Right atrium auricular region (tissue), 2 donors: ENCODE measurements around the gene ZNF521. TPM values are rescaled to one million over a fixed set of nuclear protein-coding genes. Genes with fewer than 3 reads are reported as not detected.

Experiments
- DNase-seq: peaks from one replicate; pipeline ENCODE4 v3.0.0-alpha.2; 2019; ENCODE audit warnings: low spot score
- H3K27ac ChIP-seq, 2 donors: fragments of 200-600 bp; sonication (generic); 1 replicate in 1 of 2; 2 replicates in 1 of 2; pipeline ENCODE4 v1.5.1; 2016 to 2019
- H3K27me3 ChIP-seq, 2 donors: fragments of 200-600 bp; sonication (generic); one replicate each; pipeline versions ENCODE4 v1.5.1 to v1.6.0; 2017 to 2019
- H3K36me3 ChIP-seq: fragments of 200-600 bp; sonication (generic); one replicate; pipeline ENCODE4 v1.5.1; 2016
- H3K4me1 ChIP-seq, 2 donors: fragments of 200-600 bp; sonication (generic); one replicate each; pipeline versions ENCODE4 v1.5.1 to v1.6.0; 2017 to 2019
- H3K4me3 ChIP-seq, 2 donors: fragments of 200-600 bp; sonication (generic); 1 replicate in 1 of 2; 2 replicates in 1 of 2; pipeline ENCODE4 v1.5.1; 2017 to 2019; ENCODE audit warnings: mild to moderate bottlenecking in 1 of 2, moderate library complexity in 1 of 2
- H3K9me3 ChIP-seq, 2 donors: fragments of 200-600 bp; sonication (generic); one replicate each; pipeline ENCODE4 v1.5.1; 2019
- CTCF ChIP-seq, 2 donors: fragments of 200-600 bp; sonication (generic); IDR thresholded peaks; one replicate each; pipeline ENCODE4 v1.5.1; 2019; ENCODE audit warnings: antibody characterized with exemption in 2 of 2
- total RNA-seq, 2 donors: library from RNA; depleted of rRNA; stranded (reverse); fragments of >200 nt; gene quantifications; one replicate each; pipeline ENCODE4 v1.1.0, GENCODE V29; 2016

Gene ZNF521
- total RNA-seq, 2 donors from 2014 or later: 36.1 to 37.5 TPM

- Histone ChIP-seq H3K36me3 (no peaks in the 10 kb centered on the region), H3K27me3 (no peaks in the 10 kb centered on the region), H3K27ac (peak overlapping the region in 1 of 2 donors; percentile 70), H3K4me3 (no peak overlapping the region), H3K9me3 (no peaks in the 10 kb centered on the region), H3K4me1 (peaks cover 0 to 13% of the 10 kb centered on the region in 2 donors)
- DNase-seq: no peak
- no peak for TF ChIP-seq CTCF (IDR thresholded peaks at IDR 0.05)
Measured at GRCh38 chr18:25261768-25262167, 90.2 kb downstream of the ZNF521 start.

DNA sequence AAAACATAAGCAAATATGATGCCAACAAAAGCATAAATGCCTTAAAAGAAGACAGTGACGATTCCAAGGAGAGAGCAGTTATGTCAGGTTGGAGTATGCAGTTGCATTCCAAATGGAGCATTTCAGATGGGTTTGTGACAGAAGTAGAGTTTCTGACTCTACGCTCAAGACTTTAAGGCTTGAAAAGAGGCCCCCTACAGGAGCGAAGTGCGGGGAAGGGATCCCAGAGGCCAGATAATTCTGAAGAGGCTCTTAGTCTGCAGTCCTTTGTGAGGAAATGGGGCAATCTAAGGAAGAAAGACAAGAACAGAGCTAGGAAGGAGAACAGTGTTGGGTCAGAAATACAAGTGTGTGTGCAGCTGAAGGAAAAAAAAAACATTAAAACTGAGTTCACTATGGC lies 95.5 kb downstream of the ZNF521 start:
- Histone ChIP-seq H3K9me3 (no peaks in the 10 kb centered on the region), H3K4me1 (peaks cover 0 to 8% of the 10 kb centered on the region in 2 donors), H3K27ac (no peak overlapping the region), H3K4me3 (no peak overlapping the region), H3K36me3 (no peaks in the 10 kb centered on the region), H3K27me3 (no peaks in the 10 kb centered on the region)
- TF ChIP-seq CTCF (IDR thresholded peaks at IDR 0.05): no peak
- no peak for DNase-seq

DNA sequence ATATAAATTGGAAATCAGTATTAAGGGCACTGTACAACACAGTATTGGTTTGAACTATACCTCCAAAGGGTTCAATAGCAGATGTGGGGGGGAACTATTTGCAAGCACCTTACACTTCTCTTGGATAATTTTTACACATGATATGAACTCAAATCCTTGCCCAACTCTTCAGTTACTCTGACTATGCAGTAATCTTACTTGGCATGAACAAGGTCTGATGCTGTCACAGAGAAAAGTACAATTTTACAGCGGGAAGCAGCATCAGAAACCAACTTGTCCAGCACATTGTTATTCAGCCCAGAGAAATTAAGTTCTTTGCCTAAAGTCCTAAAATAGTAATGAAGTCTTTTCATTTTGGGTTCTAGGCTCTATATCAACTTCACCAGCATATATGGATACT lies 98.2 kb downstream of the ZNF521 start:
- Histone ChIP-seq H3K9me3 (no peaks in the 10 kb centered on the region), H3K27ac (no peak overlapping the region), H3K36me3 (no peaks in the 10 kb centered on the region), H3K4me3 (no peak overlapping the region), H3K27me3 (no peaks in the 10 kb centered on the region), H3K4me1 (peaks cover 0 to 20% of the 10 kb centered on the region in 2 donors)
- no peak for DNase-seq
- TF ChIP-seq CTCF (IDR thresholded peaks at IDR 0.05): no peak

DNA sequence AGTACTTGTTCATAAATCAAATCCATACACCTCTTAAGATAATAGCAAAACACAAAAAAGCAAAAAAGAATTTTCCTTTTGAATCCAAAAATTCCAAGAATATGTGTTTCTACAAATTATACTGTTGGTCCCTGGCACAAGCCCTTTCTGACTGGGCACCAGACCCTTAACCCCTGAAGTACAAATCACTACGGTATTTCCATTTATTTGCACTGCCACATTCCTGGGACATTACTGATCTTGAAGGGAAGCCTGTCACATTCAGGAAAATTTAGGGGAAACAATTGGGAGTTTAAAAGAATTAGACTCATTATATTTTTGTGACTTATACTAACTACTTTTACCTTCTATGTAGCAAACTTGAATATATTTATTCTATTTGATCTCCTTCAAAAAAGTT lies 98.8 kb downstream of the ZNF521 start:
- TF ChIP-seq CTCF (IDR thresholded peaks at IDR 0.05): no peak
- DNase-seq: no peak
- H3K4me1 ChIP-seq: peaks cover 0 to 20% of the 10 kb centered on the region in 2 donors
- no peak overlapping the region for H3K27ac ChIP-seq
- H3K4me3 ChIP-seq: no peak overlapping the region
- no peaks in the 10 kb centered on the region for H3K36me3 ChIP-seq
- no peaks in the 10 kb centered on the region for H3K27me3 ChIP-seq
- no peaks in the 10 kb centered on the region for H3K9me3 ChIP-seq

- DNase-seq: no peak
- Histone ChIP-seq H3K9me3 (no peaks in the 10 kb centered on the region), H3K4me3 (no peak overlapping the region), H3K36me3 (no peaks in the 10 kb centered on the region), H3K27ac (no peak overlapping the region), H3K27me3 (no peaks in the 10 kb centered on the region), H3K4me1 (peaks cover 0 to 20% of the 10 kb centered on the region in 2 donors)
- TF ChIP-seq CTCF (IDR thresholded peaks at IDR 0.05): no peak
Measured at GRCh38 chr18:25251068-25251467, 100.9 kb downstream of the ZNF521 start.

DNA sequence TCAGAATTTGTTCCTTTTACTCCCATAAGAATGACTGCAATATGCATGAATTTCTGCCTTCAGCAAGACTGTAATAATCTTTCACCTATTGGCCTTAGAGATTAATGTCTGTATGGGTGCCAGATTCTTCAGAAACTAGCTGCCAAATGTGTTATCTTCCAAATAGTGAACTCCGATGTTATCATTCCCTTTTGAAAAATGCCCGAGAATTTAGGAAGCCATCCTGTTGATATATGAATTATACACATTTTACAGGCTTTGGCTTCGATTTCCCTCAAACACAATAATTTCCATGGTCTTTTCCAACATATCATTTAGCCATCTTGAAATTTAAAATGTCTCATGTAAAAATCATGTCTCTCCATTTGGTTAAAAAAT lies 101.5 kb downstream of the ZNF521 start:
- Histone ChIP-seq H3K9me3 (no peaks in the 10 kb centered on the region), H3K36me3 (no peaks in the 10 kb centered on the region), H3K4me3 (no peak overlapping the region), H3K27me3 (no peaks in the 10 kb centered on the region), H3K27ac (no peak overlapping the region), H3K4me1 (peaks cover 0 to 20% of the 10 kb centered on the region in 2 donors)
- DNase-seq: no peak
- TF ChIP-seq CTCF (IDR thresholded peaks at IDR 0.05): no peak
